Measurements from ENCODE around the gene THAP5. TPM values are rescaled to one million over a fixed set of nuclear protein-coding genes. Genes with fewer than 3 reads are reported as not detected.
"Not testable (repeated sequence)": the region's sequence is repeated elsewhere in the genome, so short reads cannot be mapped to it uniquely, and the experiment has no call there.

The THAP5 gene
- total RNA-seq, 4 donors from 2014 or later, result 12.8 to 27.2 (median 19.8) TPM

DNA sequence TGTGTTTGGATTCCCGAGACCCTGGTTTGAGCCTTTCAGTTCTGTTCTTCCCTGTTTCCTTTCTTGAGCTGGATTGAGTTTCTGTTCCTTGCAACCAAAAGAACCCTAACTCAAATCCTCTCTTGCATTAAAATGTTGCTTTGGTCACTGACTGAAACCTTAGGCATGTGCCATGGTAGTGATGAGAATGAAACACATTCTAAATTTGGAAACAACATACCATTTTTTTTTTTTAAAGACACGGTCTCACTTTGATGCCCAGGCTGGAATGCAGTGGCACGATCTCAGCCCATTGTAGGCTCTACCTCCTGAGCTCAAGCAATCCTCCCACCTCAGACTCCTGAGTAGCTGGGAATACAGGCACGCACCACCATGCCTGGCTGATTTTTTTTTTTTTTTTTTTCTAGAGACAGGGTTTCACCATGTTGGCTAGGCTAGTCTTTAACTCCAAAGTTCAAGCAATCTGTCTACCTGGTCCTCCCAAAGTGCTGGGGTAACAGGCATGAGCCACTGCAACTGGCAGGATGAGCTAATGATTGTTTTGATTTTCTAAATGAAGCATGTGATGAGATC, 8.4 kb downstream of the THAP5 start:
- H3K27ac ChIP-seq, result no peak overlapping the region
- 91% methylated on average over 4 of the region's 4 CpGs for WGBS
- peaks cover 12% of the 10 kb centered on the region for H3K9me3 ChIP-seq
- H3K36me3 ChIP-seq, result peaks cover 10% of the 10 kb centered on the region
- H3K27me3 ChIP-seq, result no peaks in the 10 kb centered on the region
- H3K4me3 ChIP-seq, result no peak overlapping the region
- TF ChIP-seq POLR2AphosphoS5 (IDR thresholded peaks at IDR 0.05) (no peak), EP300 (IDR thresholded peaks at IDR 0.05) (no peak), POLR2A (IDR thresholded peaks at IDR 0.05) (no peak)
- TF ChIP-seq, protein P1, sequence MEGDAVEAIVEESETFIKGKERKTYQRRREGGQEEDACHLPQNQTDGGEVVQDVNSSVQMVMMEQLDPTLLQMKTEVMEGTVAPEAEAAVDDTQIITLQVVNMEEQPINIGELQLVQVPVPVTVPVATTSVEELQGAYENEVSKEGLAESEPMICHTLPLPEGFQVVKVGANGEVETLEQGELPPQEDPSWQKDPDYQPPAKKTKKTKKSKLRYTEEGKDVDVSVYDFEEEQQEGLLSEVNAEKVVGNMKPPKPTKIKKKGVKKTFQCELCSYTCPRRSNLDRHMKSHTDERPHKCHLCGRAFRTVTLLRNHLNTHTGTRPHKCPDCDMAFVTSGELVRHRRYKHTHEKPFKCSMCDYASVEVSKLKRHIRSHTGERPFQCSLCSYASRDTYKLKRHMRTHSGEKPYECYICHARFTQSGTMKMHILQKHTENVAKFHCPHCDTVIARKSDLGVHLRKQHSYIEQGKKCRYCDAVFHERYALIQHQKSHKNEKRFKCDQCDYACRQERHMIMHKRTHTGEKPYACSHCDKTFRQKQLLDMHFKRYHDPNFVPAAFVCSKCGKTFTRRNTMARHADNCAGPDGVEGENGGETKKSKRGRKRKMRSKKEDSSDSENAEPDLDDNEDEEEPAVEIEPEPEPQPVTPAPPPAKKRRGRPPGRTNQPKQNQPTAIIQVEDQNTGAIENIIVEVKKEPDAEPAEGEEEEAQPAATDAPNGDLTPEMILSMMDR (IDR thresholded peaks at IDR 0.05), result no peak
- DNase-seq (ENCODE audit: low spot score in 2 of 2), result no peak
- H3K4me1 ChIP-seq, result no peaks in the 10 kb centered on the region

DNA sequence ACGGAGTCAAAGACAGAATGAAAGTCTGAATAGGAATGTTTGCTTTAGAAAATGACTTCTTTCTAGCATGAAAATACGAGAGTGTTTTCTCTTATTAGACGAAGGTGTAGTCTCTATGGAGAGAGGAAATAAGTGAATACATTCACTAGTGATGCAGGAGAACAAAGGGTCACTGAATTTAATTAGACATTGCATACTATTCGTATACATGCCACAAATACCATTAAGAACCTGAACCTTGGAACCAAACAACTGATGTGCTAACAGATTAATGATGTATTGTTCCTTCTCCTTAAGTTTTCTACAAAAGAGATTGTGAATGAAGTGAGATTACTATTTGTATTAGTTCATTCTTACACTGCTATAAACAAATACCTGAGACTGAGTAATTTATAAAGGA, 10.3 kb downstream of the THAP5 start:
- H3K27ac ChIP-seq, result no peak overlapping the region
- H3K36me3 ChIP-seq, result peaks cover 2% of the 10 kb centered on the region
- no peak for DNase-seq (ENCODE audit: low spot score in 2 of 2)
- 95% methylated on average over 4 of the region's 4 CpGs for WGBS
- no peak for TF ChIP-seq EP300 (IDR thresholded peaks at IDR 0.05)
- no peak for TF ChIP-seq POLR2AphosphoS5 (IDR thresholded peaks at IDR 0.05)
- TF ChIP-seq POLR2A (IDR thresholded peaks at IDR 0.05), result no peak
- TF ChIP-seq, protein P1 (IDR thresholded peaks at IDR 0.05), result no peak
- no peaks in the 10 kb centered on the region for H3K4me1 ChIP-seq
- H3K27me3 ChIP-seq, result no peaks in the 10 kb centered on the region
- H3K4me3 ChIP-seq, result no peak overlapping the region
- peaks cover 13% of the 10 kb centered on the region for H3K9me3 ChIP-seq

DNA sequence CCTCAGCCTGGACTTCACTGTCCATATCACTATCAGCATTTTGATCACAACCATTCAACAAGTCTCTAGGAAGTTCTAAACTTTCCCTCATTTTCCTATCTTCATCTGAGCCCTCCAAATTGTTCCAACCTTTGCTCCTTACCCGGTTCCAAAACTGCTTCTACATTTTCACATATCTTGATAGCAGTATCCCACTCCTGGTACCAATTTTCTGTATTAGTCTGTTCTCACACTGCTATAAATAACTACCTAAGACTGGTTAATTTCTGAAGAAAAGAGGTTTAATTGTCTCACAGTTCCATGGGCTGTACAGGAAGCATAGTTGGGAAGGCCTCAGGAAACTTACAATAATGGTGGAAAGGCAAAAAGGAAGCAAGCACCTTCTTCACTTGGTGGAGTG, 11.9 kb downstream of the THAP5 start:
- 97% methylated on average over 1 of the region's 1 CpG for WGBS
- peaks cover 13% of the 10 kb centered on the region for H3K9me3 ChIP-seq
- no peaks in the 10 kb centered on the region for H3K27me3 ChIP-seq
- TF ChIP-seq EP300 (IDR thresholded peaks at IDR 0.05), result no peak
- TF ChIP-seq POLR2A (IDR thresholded peaks at IDR 0.05), result no peak
- TF ChIP-seq, protein P1 (IDR thresholded peaks at IDR 0.05), result no peak
- TF ChIP-seq POLR2AphosphoS5 (IDR thresholded peaks at IDR 0.05), result no peak
- H3K4me1 ChIP-seq, result no peaks in the 10 kb centered on the region
- DNase-seq (ENCODE audit: low spot score in 2 of 2), result no peak
- no peak overlapping the region for H3K27ac ChIP-seq
- H3K4me3 ChIP-seq, result no peak overlapping the region
- no peaks in the 10 kb centered on the region for H3K36me3 ChIP-seq

DNA sequence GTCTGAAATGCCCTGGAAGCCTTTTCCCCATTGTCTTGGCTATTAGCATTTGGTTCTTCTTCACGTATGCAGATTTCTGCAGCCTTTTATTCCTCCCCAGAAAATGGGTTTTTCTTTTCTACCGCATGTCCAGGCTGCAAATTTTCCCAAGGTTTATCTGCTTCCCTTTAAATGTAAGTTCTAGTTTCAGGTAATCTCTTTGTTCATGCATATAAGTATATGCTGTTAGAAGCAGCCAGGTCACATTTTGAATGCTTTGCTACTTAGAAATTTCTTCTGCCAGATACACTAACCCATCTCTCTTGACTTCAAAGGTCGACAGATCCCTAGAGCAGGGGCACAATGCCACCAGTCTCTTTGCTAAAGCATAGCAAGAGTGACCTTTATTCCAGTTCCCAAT, 12.3 kb downstream of the THAP5 start:
- no peak for DNase-seq (ENCODE audit: low spot score in 2 of 2)
- H3K27me3 ChIP-seq, result no peaks in the 10 kb centered on the region

DNA sequence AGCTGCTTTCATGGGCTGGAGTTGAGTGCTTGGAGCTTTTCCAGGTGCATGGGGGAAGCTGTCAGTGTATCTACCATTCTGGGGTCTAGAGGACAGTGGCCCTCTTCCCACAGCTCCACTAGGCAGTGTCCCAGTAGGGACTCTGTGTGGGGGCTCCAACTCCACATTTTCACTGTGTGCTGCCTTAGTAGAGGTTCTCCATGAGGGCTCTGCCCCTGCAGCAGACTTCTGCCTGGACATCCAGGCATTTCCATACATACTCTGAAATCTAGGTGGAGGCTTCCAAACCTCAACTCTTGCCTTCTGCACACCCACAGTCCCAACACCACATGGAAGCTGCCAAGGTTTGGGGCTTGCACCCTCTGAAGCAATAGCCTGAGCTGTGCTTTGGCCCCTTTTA, 12.8 kb downstream of the THAP5 start:
- DNase-seq (ENCODE audit: low spot score in 2 of 2); H3K36me3 ChIP-seq; H3K27me3 ChIP-seq; H3K4me3 ChIP-seq; H3K4me1 ChIP-seq; H3K27ac ChIP-seq: not testable (repeated sequence)
- H3K9me3 ChIP-seq, result peaks cover 13% of the 10 kb centered on the region

More for the DNA sequence above, 12.3 kb downstream of the THAP5 start:
- 98% methylated on average over 3 of the region's 3 CpGs for WGBS
- Histone ChIP-seq H3K4me1 (no peaks in the 10 kb centered on the region), H3K27ac (no peak overlapping the region), H3K4me3 (no peak overlapping the region), H3K36me3 (no peaks in the 10 kb centered on the region), H3K9me3 (peaks cover 13% of the 10 kb centered on the region)
- TF ChIP-seq POLR2AphosphoS5 (IDR thresholded peaks at IDR 0.05) (no peak), POLR2A (IDR thresholded peaks at IDR 0.05) (no peak)

DNA sequence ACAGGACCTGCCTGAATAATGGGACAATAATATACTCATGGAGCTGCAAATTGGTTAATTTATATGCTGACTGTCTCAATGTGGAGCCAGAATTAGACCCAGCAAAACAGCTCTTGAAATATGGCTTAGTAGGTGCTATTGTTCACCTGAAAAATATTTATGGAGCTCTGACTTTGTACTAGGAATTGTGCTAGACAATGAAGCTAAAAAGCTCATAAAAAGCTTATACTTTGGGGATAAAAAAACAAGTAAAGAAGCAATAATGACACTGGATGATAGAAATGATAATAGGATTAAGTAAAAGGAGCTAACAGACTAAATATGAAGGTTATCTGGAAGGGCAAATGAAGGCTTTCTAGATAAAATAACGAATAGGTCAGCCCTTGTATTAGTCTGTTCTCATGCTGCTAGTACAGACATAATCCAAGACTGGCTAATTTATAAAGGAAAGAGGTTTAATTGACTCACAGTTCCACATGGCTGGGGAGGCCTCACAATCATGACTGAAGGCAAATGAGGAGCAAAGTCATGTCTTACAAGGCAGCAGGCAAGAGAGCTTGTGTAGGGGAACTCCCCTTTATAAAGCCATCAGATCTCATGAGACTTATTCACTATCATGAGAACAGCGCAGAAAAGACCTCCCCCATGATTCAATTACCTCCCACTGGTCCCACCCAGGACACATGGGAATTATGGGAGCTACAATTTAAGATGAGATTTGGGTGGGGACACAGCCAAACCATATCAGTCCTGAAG, 21.2 kb downstream of the THAP5 start:
- H3K27me3 ChIP-seq; H3K4me3 ChIP-seq; H3K36me3 ChIP-seq; H3K9me3 ChIP-seq; H3K4me1 ChIP-seq; H3K27ac ChIP-seq; DNase-seq (ENCODE audit: low spot score in 2 of 2): not testable (repeated sequence)
- 89% methylated on average over 2 of the region's 2 CpGs for WGBS
